Measurements from ENCODE around the gene GAREM1.

Gene GAREM1

GRCh38 chr18:32372047-32372380, 98.7 kb downstream of the GAREM1 start:
- no peak for TF ChIP-seq CTCF (IDR thresholded peaks at IDR 0.05; ENCODE audit: low read depth, low read length, missing control alignments)
- in situ Hi-C loops (cut with HindIII; ENCODE audit: low sequenced_read_pairs): no loop called here

GRCh38 chr18:32371384-32371783, 99.3 kb downstream of the GAREM1 start:
- in situ Hi-C loops (cut with HindIII; ENCODE audit: low sequenced_read_pairs): no loop called here
- no peak for DNase-seq (ENCODE audit: low read depth)
- TF ChIP-seq CTCF (IDR thresholded peaks at IDR 0.05; ENCODE audit: low read depth, low read length, missing control alignments): no peak
- no peak overlapping the region for H3K4me3 ChIP-seq (ENCODE audit: low read depth, low read length)

More at GRCh38 chr18:32372047-32372380, 98.7 kb downstream of the GAREM1 start:
- H3K4me3 ChIP-seq (ENCODE audit: low read depth, low read length): no peak overlapping the region
- no peak for DNase-seq (ENCODE audit: low read depth)

GRCh38 chr18:32368991-32369390, 101.7 kb downstream of the GAREM1 start:
- no peak for DNase-seq (ENCODE audit: low read depth)
- in situ Hi-C loops (cut with HindIII; ENCODE audit: low sequenced_read_pairs): no loop called here
- no peak for TF ChIP-seq CTCF (IDR thresholded peaks at IDR 0.05; ENCODE audit: low read depth, low read length, missing control alignments)
- no peak overlapping the region for H3K4me3 ChIP-seq (ENCODE audit: low read depth, low read length)

- DNase-seq (ENCODE audit: low read depth): no peak
- in situ Hi-C loops (cut with HindIII; ENCODE audit: low sequenced_read_pairs): no loop called here
- H3K4me3 ChIP-seq (ENCODE audit: low read depth, low read length): no peak overlapping the region
- no peak for TF ChIP-seq CTCF (IDR thresholded peaks at IDR 0.05; ENCODE audit: low read depth, low read length, missing control alignments)
Observed at GRCh38 chr18:32368170-32368569, 102.5 kb downstream of the GAREM1 start.

- DNase-seq (ENCODE audit: low read depth): no peak
- in situ Hi-C loops (cut with HindIII; ENCODE audit: low sequenced_read_pairs): no loop called here
Observed at GRCh38 chr18:32366586-32367538, 103.8 kb downstream of the GAREM1 start.

GRCh38 chr18:32362484-32362883, 108.2 kb downstream of the GAREM1 start:
- TF ChIP-seq CTCF (IDR thresholded peaks at IDR 0.05; ENCODE audit: low read depth, low read length, missing control alignments): no peak
- in situ Hi-C loops (cut with HindIII; ENCODE audit: low sequenced_read_pairs): no loop called here
- no peak for DNase-seq (ENCODE audit: low read depth)
- H3K4me3 ChIP-seq (ENCODE audit: low read depth, low read length): no peak overlapping the region

More at GRCh38 chr18:32366586-32367538, 103.8 kb downstream of the GAREM1 start:
- H3K4me3 ChIP-seq (ENCODE audit: low read depth, low read length): no peak overlapping the region
- no peak for TF ChIP-seq CTCF (IDR thresholded peaks at IDR 0.05; ENCODE audit: low read depth, low read length, missing control alignments)

Measured in astrocyte of the cerebellum (primary cell).